Stimulated activated CD8-positive, alpha-beta memory T cell treated with anti-CD3 and anti-CD28 coated beads, Interleukin-4, amount 100 ng/mL, for 4 hours (primary cell): Measurements from ENCODE around the gene COLQ.
"Not testable (repeated sequence)": the region's sequence is repeated elsewhere in the genome, so short reads cannot be mapped to it uniquely, and the experiment has no call there.

Source experiments
- DNase-seq, 2 donors: peaks; one replicate each; pipeline ENCODE4 v3.0.0-alpha.2; 2020; ENCODE audit warnings: low read depth in 2 of 2, low spot score in 1 of 2

The COLQ gene

GRCh38 chr3:15458212-15458780, 63.2 kb downstream of the COLQ start:
- DNase-seq = no peak

DNA sequence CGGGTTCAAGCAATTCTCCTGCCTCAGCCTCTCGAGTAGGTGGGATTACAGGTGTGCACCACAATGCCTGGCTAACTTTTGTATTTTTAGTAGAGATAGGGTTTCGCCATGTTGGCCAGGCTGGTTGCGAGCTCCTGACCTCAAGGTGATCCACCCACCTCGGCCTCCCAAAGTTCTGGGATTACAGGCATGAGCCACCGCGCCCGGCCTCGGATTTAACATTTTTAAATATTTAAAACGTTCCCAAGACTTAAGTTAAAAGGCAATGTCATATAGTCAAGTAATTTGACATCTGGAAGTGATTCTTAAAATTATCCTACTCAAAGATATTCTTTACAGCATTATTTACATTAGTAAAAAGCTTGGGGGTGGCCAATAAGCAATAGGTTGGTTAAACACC, 64.6 kb downstream of the COLQ start:
- DNase-seq = not testable (repeated sequence)

GRCh38 chr3:15456321-15456720, 65.2 kb downstream of the COLQ start:
- no peak for DNase-seq

DNA sequence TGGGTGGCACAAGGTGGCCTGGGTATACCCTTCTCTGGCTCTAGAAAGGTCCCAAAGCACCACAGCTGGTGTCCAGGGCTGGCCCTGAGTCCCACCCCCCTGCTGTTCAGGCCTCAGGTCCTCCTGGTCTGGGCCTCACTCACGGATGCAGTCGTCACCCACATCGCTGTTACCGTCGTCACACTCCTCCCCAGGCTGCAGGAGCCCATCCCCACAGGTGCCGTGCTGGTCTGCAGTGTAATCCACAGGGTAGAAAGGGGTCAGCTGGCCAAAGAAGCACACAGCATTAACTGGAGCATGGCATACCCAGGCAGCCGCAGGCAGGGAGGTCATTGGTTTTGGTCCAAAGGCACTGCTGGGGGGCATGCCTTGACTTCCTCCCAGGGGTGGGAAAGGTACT, 65.8 kb downstream of the COLQ start:
- no peak for DNase-seq

GRCh38 chr3:15454965-15455364, 66.5 kb downstream of the COLQ start:
- no peak for DNase-seq

- DNase-seq = no peak
Measured at GRCh38 chr3:15453991-15454625, 67.4 kb downstream of the COLQ start.

GRCh38 chr3:15453501-15453900, 68.0 kb downstream of the COLQ start:
- DNase-seq = no peak

GRCh38 chr3:15452961-15453360, 68.5 kb downstream of the COLQ start:
- no peak for DNase-seq

- no peak for DNase-seq
Measured at GRCh38 chr3:15452156-15452555, 69.3 kb downstream of the COLQ start.

GRCh38 chr3:15451216-15452113, 70.0 kb downstream of the COLQ start:
- no peak for DNase-seq

- DNase-seq = no peak
Measured at GRCh38 chr3:15450438-15451215, 70.9 kb downstream of the COLQ start.

GRCh38 chr3:15449489-15450224, 71.8 kb downstream of the COLQ start:
- no peak for DNase-seq

- DNase-seq = no peak
Measured at GRCh38 chr3:15443826-15444524, 77.5 kb downstream of the COLQ start.

- DNase-seq = no peak
Measured at GRCh38 chr3:15440891-15441290, 80.6 kb downstream of the COLQ start.

GRCh38 chr3:15439476-15439875, 82.0 kb downstream of the COLQ start:
- DNase-seq = no peak

DNA sequence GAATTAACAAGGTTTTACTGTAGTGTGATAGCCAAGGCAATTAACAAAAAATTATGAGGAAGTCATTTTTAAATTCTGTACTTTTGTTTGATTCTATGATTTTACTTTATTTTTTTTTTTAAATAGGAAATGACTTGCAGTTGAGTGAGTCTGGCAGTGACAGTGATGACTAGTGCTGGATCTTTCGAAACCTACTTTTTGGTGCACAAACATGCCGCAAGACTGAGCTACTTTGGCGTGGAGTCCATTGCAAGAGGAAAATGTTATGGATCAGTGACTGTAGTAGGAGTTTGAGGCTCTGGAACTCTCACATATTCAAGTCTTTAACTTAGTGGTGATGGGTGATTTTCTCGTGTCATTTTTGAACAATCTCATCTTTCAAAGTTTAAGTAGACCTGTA, 82.5 kb downstream of the COLQ start:
- no peak for DNase-seq

DNA sequence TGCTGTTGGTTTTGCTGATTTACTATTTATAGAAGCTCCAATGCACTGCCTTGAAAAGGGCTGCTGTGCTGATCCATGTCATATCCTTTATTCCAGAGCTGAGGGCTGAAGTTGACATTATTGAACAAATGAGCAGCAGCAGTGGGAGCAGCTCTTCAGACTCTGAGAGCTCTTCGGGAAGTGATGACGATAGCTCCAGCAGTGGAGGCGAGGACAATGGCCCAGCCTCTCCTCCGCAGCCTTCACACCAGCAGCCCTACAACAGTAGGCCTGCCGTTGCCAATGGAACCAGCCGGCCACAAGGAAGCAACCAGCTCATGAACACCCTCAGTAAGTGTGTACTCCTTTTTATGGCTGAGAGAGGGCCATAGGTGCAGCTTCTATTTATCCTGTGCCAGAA, 85.3 kb downstream of the COLQ start:
- no peak for DNase-seq

- no peak for DNase-seq
Measured at GRCh38 chr3:15434756-15435155, 86.8 kb downstream of the COLQ start.

DNA sequence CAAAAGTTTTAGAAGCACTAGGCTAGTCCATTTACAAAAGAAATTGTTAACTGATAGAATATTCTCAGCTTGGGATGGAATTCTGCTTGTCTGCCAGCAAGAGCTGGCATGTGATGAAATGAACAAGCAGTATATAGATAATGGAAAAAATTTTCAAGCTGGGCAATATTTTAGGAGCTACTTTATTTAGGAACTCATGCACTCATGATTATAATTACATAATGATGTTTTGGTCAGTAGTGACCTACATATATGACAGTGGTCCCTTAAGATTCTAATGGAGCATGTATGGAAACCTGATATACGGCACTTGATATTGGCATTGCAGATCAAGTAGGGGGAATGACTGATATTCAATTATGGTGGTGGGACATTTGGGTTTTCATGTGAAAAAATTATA, 88.0 kb downstream of the COLQ start:
- DNase-seq = no peak

DNA sequence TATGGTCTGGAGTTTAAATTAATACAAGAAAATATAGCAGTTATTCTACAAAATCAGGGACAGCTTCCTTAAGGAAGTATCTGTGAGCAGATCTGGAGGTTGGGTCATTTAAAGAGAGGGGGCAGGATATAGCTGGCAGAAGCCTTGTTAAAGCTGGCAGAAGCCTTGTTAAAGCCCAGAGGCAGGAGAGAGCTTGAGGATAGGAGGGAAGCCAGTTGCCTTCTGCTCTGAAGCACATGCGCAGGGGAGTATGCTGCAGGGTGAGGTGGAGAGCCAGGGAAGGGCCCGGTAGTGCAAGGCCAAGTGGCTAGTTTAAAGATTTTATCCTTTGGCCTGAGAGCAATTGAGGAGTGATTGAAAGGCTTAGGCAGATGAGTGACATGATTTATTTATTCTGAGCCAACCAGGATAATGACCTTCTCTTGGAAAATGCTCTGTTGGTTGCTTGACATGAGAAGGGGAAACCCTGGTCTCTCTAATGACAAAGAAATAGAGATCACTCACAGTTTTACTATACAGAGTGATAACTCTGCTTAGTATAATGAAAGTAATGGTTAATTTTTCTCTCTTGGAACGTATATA, 90.2 kb downstream of the COLQ start:
- no peak for DNase-seq
